Osteoblast (primary cell): ENCODE results near the gene NOS3. TPM values are rescaled to one million over a fixed set of nuclear protein-coding genes. Genes with fewer than 3 reads are reported as not detected.

ENCODE experiments used
- DNase-seq: peaks from one replicate; pipeline ENCODE4 v3.0.0; 2011; ENCODE audit warnings: low spot score, mixed read lengths; ENCODE audit not compliant: insufficient read length; ENCODE audit errors: missing footprints
- H2AFZ ChIP-seq: 2 replicates; pipeline ENCODE4 v1.6.0; 2011; ENCODE audit warnings: mild to moderate bottlenecking, low read length
- H3K27ac ChIP-seq: 2 replicates; pipeline ENCODE4 v1.5.1; 2011; ENCODE audit warnings: mild to moderate bottlenecking, low read depth, low read length, moderate library complexity
- H3K27me3 ChIP-seq: 2 replicates; pipeline ENCODE4 v1.6.0; 2012; ENCODE audit warnings: mild to moderate bottlenecking, control low read depth, inconsistent platforms, low read length, moderate library complexity; ENCODE audit not compliant: insufficient read depth
- H3K36me3 ChIP-seq: 2 replicates; pipeline ENCODE4 v1.5.1; 2011; ENCODE audit warnings: mild to moderate bottlenecking, low read length, control low read depth, moderate library complexity; ENCODE audit not compliant: insufficient read depth
- H3K4me1 ChIP-seq: 2 replicates; pipeline ENCODE4 v1.5.1; 2011; ENCODE audit warnings: mild to moderate bottlenecking, low read length, control low read depth, moderate library complexity; ENCODE audit not compliant: insufficient read depth
- H3K4me2 ChIP-seq: 2 replicates; pipeline ENCODE4 v1.6.0; 2011; ENCODE audit warnings: mild to moderate bottlenecking, low read length; ENCODE audit not compliant: insufficient read depth
- H3K4me3 ChIP-seq: fragments of 200-600 bp; sonication (generic); 3 replicates; pipeline ENCODE4 v1.5.1; 2012; ENCODE audit warnings: mild to moderate bottlenecking, low read length, inconsistent platforms; ENCODE audit not compliant: insufficient read depth
- H3K79me2 ChIP-seq: 2 replicates; pipeline ENCODE4 v1.6.0; 2012; ENCODE audit warnings: mild to moderate bottlenecking, low read length, control low read depth, inconsistent platforms; ENCODE audit not compliant: insufficient read depth
- H3K9me3 ChIP-seq: 2 replicates; pipeline ENCODE4 v1.5.1; 2011; ENCODE audit warnings: low read depth, low read length, control low read depth
- H4K20me1 ChIP-seq: 2 replicates; pipeline ENCODE4 v1.6.0; 2012; ENCODE audit warnings: mild to moderate bottlenecking, low read length, control low read depth; ENCODE audit not compliant: insufficient read depth
- total RNA-seq: library from RNA; depleted of rRNA; stranded (reverse); fragments of >200 nt; gene quantifications from 2 replicates; pipeline ENCODE4 v1.2.3, GENCODE V29; 2012
- TF ChIP-seq, protein P1 (sequence below): IDR thresholded peaks from 2 replicates; pipeline ENCODE4 v1.5.1; 2011; ENCODE audit warnings: mild to moderate bottlenecking, low read depth, low read length, moderate library complexity; ENCODE audit errors: extremely low read depth

NOS3 gene
- total RNA-seq, 1 donor = not detected

DNA sequence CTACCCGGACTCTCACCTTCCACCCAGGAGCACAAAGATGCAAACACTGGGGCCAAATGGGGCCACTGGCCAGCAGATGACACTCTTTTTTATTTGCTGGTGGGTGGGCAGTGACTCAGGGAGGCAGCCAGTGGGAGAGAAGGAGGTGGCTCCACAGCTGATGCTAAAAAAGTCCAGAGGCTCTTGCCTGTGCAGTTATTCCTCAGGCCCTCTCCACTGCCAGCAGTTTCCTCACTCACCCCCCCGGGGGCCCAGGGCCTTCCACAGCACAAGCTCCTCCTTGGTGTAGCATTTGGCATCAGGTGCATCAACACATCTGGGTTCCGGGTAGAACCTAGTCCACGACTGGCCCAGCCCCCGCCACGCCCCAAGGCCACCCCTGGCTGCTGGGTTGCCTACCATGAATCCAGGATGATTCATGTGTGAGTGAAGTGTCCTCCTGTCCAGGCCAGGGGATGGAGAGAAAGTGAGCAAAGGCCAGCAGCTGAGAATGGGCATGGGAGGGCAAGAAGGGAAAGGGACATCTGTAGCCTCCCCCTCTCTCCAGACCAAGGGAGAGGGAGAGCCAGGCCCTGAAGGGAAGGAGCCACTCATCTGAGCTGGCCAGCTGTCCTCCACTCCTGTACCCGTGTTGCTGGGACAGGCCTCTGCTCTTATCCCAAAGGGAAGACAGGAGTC is 11.0 kb upstream of the NOS3 start:
- no peak overlapping the region for H3K4me2 ChIP-seq
- H3K36me3 ChIP-seq = no peaks in the 10 kb centered on the region
- peaks cover 2% of the 10 kb centered on the region for H4K20me1 ChIP-seq
- DNase-seq = no peak
- H3K9me3 ChIP-seq = no peaks in the 10 kb centered on the region
- no peak overlapping the region for H3K27ac ChIP-seq
- peaks cover 47% of the 10 kb centered on the region for H3K27me3 ChIP-seq
- no peak overlapping the region for H2AFZ ChIP-seq
- H3K4me1 ChIP-seq = no peaks in the 10 kb centered on the region
- TF ChIP-seq, protein P1, sequence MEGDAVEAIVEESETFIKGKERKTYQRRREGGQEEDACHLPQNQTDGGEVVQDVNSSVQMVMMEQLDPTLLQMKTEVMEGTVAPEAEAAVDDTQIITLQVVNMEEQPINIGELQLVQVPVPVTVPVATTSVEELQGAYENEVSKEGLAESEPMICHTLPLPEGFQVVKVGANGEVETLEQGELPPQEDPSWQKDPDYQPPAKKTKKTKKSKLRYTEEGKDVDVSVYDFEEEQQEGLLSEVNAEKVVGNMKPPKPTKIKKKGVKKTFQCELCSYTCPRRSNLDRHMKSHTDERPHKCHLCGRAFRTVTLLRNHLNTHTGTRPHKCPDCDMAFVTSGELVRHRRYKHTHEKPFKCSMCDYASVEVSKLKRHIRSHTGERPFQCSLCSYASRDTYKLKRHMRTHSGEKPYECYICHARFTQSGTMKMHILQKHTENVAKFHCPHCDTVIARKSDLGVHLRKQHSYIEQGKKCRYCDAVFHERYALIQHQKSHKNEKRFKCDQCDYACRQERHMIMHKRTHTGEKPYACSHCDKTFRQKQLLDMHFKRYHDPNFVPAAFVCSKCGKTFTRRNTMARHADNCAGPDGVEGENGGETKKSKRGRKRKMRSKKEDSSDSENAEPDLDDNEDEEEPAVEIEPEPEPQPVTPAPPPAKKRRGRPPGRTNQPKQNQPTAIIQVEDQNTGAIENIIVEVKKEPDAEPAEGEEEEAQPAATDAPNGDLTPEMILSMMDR = no peak
- H3K79me2 ChIP-seq = no peaks in the 10 kb centered on the region
- no peak overlapping the region for H3K4me3 ChIP-seq

DNA sequence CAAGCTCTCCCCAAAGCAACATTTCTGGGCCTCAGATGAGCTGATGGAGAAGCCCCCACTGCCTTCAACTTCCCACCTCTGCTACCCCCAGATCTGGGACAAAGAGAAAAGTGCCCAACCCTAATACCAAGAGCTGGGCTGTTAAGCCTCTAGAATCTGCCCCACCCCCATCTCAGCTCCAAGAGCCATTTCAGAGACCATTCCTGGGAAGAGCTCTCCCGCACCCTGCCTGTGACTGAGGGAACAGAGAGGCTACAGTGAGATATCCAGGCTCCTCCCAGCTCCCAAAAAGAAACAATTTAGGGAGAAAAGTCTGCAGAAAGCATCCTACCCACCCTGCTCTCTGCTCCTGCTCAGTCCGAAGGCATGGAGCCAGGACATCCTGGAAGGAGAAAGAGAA is 10.2 kb upstream of the NOS3 start:
- Histone ChIP-seq H2AFZ (no peak overlapping the region), H3K9me3 (no peaks in the 10 kb centered on the region), H3K79me2 (no peaks in the 10 kb centered on the region), H4K20me1 (peaks cover 2% of the 10 kb centered on the region), H3K4me1 (no peaks in the 10 kb centered on the region), H3K27ac (no peak overlapping the region), H3K4me2 (no peak overlapping the region), H3K36me3 (no peaks in the 10 kb centered on the region), H3K4me3 (no peak overlapping the region), H3K27me3 (peaks cover 43% of the 10 kb centered on the region)
- DNase-seq = no peak
- TF ChIP-seq, protein P1 = no peak

DNA sequence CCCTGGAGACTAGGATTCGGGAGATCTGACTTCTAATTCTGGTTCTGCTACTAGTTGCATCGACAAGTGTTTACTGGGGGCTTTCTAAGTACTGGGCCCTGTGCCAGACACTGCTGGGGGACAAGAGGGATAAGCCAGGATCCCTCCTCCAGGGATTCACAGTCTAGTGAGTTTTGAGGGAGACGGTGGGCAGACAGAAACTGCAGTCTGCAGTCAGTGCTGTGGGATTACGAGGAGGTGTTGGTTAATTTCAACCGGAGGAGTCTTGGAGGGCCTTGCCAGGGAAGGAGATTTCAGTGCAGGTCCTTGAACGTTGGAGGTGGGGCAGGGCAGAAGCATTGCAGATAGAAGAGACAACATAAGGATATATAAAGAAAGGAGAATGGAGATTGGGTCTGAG is 9.2 kb upstream of the NOS3 start:
- no peak overlapping the region for H3K4me3 ChIP-seq
- peaks cover 2% of the 10 kb centered on the region for H4K20me1 ChIP-seq
- no peaks in the 10 kb centered on the region for H3K9me3 ChIP-seq
- H3K27ac ChIP-seq = no peak overlapping the region
- no peak overlapping the region for H3K4me2 ChIP-seq
- peaks cover 34% of the 10 kb centered on the region for H3K27me3 ChIP-seq
- no peaks in the 10 kb centered on the region for H3K79me2 ChIP-seq
- H3K36me3 ChIP-seq = no peaks in the 10 kb centered on the region
- DNase-seq = no peak
- no peak overlapping the region for H2AFZ ChIP-seq
- no peaks in the 10 kb centered on the region for H3K4me1 ChIP-seq
- TF ChIP-seq, protein P1 = no peak

DNA sequence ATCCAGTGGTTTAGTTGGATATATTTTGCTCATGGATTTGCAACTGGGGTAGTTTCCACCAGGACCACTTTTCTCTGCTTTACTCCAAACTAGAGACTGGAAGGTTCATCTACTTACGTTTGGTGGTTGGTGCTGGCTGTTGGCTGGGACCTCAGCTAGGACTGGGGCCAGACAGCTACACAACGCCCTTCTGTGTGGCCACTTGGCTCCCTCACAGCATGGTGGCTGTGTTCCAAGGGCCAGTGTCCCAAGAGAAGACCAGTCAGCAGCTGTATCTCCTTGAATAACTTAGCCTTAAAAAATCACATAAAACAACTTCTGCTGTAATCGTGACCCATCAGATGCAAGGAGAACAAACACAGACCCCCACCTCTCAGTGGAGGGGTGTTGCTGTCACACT is 8.5 kb upstream of the NOS3 start:
- Histone ChIP-seq H3K27ac (no peak overlapping the region), H3K9me3 (no peaks in the 10 kb centered on the region), H4K20me1 (peaks cover 2% of the 10 kb centered on the region), H3K27me3 (peaks cover 27% of the 10 kb centered on the region), H3K36me3 (no peaks in the 10 kb centered on the region), H3K4me2 (no peak overlapping the region), H2AFZ (no peak overlapping the region), H3K79me2 (no peaks in the 10 kb centered on the region), H3K4me3 (no peak overlapping the region), H3K4me1 (no peaks in the 10 kb centered on the region)
- DNase-seq = no peak
- TF ChIP-seq, protein P1 = no peak
